ENCODE measurements around the gene LPIN1. TPM values are rescaled to one million over a fixed set of nuclear protein-coding genes. Genes with fewer than 3 reads are reported as not detected.

Gene LPIN1
- total RNA-seq, 1 donor from 2014 or later: 18.8 TPM

GRCh38 chr2:11866358-11867335, 120.2 kb downstream of the LPIN1 start:
- H3K9ac ChIP-seq (ENCODE audit: low read depth in 1 of 3, low read length in 3 of 3): no peak overlapping the region
- H3K27me3 ChIP-seq (ENCODE audit: control insufficient read depth in 3 of 3, insufficient read depth in 3 of 3, low read length in 3 of 3): no peaks in the 10 kb centered on the region
- H3K36me3 ChIP-seq (ENCODE audit: control insufficient read depth in 3 of 3, insufficient read depth in 3 of 3, low read length in 3 of 3): no peaks in the 10 kb centered on the region
- H3K9me3 ChIP-seq (ENCODE audit: control insufficient read depth in 3 of 3, low read length in 3 of 3): no peaks in the 10 kb centered on the region
- no peak overlapping the region for H3K4me3 ChIP-seq (ENCODE audit: low read length in 3 of 3)
- H3K4me1 ChIP-seq (ENCODE audit: control insufficient read depth in 3 of 3, insufficient read depth in 3 of 3, low read length in 3 of 3): peaks cover 3 to 8% (median 3%) of the 10 kb centered on the region in 3 donors
- no peak overlapping the region for H3K27ac ChIP-seq (ENCODE audit: low read depth, low read length)

GRCh38 chr2:11867926-11868325, 121.5 kb downstream of the LPIN1 start:
- peaks cover 0 to 3% (median 0%) of the 10 kb centered on the region in 3 donors for H3K27me3 ChIP-seq (ENCODE audit: control insufficient read depth in 3 of 3, insufficient read depth in 3 of 3, low read length in 3 of 3)
- H3K9me3 ChIP-seq (ENCODE audit: control insufficient read depth in 3 of 3, low read length in 3 of 3): no peaks in the 10 kb centered on the region
- no peak overlapping the region for H3K4me3 ChIP-seq (ENCODE audit: low read length in 3 of 3)
- no peak overlapping the region for H3K27ac ChIP-seq (ENCODE audit: low read depth, low read length)
- peaks cover 3 to 8% (median 3%) of the 10 kb centered on the region in 3 donors for H3K4me1 ChIP-seq (ENCODE audit: control insufficient read depth in 3 of 3, insufficient read depth in 3 of 3, low read length in 3 of 3)
- no peaks in the 10 kb centered on the region for H3K36me3 ChIP-seq (ENCODE audit: control insufficient read depth in 3 of 3, insufficient read depth in 3 of 3, low read length in 3 of 3)
- no peak overlapping the region for H3K9ac ChIP-seq (ENCODE audit: low read depth in 1 of 3, low read length in 3 of 3)

- H3K27ac ChIP-seq (ENCODE audit: low read depth, low read length): no peak overlapping the region
- H3K27me3 ChIP-seq (ENCODE audit: control insufficient read depth in 3 of 3, insufficient read depth in 3 of 3, low read length in 3 of 3): peaks cover 0 to 3% (median 0%) of the 10 kb centered on the region in 3 donors
- no peaks in the 10 kb centered on the region for H3K36me3 ChIP-seq (ENCODE audit: control insufficient read depth in 3 of 3, insufficient read depth in 3 of 3, low read length in 3 of 3)
- H3K4me1 ChIP-seq (ENCODE audit: control insufficient read depth in 3 of 3, insufficient read depth in 3 of 3, low read length in 3 of 3): no peaks in the 10 kb centered on the region
- H3K9me3 ChIP-seq (ENCODE audit: control insufficient read depth in 3 of 3, low read length in 3 of 3): no peaks in the 10 kb centered on the region
- no peak overlapping the region for H3K9ac ChIP-seq (ENCODE audit: low read depth in 1 of 3, low read length in 3 of 3)
- H3K4me3 ChIP-seq (ENCODE audit: low read length in 3 of 3): no peak overlapping the region
These were observed 123.1 kb downstream of the LPIN1 start for GRCh38 chr2:11869391-11869991.

- Histone ChIP-seq H3K4me1 (ENCODE audit: control insufficient read depth in 3 of 3, insufficient read depth in 3 of 3, low read length in 3 of 3) (no peaks in the 10 kb centered on the region), H3K9me3 (ENCODE audit: control insufficient read depth in 3 of 3, low read length in 3 of 3) (no peaks in the 10 kb centered on the region), H3K9ac (ENCODE audit: low read depth in 1 of 3, low read length in 3 of 3) (no peak overlapping the region), H3K36me3 (ENCODE audit: control insufficient read depth in 3 of 3, insufficient read depth in 3 of 3, low read length in 3 of 3) (no peaks in the 10 kb centered on the region), H3K27me3 (ENCODE audit: control insufficient read depth in 3 of 3, insufficient read depth in 3 of 3, low read length in 3 of 3) (peaks cover 0 to 3% (median 0%) of the 10 kb centered on the region in 3 donors), H3K4me3 (ENCODE audit: low read length in 3 of 3) (no peak overlapping the region), H3K27ac (ENCODE audit: low read depth, low read length) (no peak overlapping the region)
These were observed 123.6 kb downstream of the LPIN1 start for GRCh38 chr2:11870064-11870463.

- Histone ChIP-seq H3K27me3 (ENCODE audit: control insufficient read depth in 3 of 3, insufficient read depth in 3 of 3, low read length in 3 of 3) (peaks cover 0 to 3% (median 0%) of the 10 kb centered on the region in 3 donors), H3K36me3 (ENCODE audit: control insufficient read depth in 3 of 3, insufficient read depth in 3 of 3, low read length in 3 of 3) (no peaks in the 10 kb centered on the region), H3K4me3 (ENCODE audit: low read length in 3 of 3) (no peak overlapping the region), H3K4me1 (ENCODE audit: control insufficient read depth in 3 of 3, insufficient read depth in 3 of 3, low read length in 3 of 3) (no peaks in the 10 kb centered on the region), H3K9me3 (ENCODE audit: control insufficient read depth in 3 of 3, low read length in 3 of 3) (no peaks in the 10 kb centered on the region), H3K9ac (ENCODE audit: low read depth in 1 of 3, low read length in 3 of 3) (no peak overlapping the region), H3K27ac (ENCODE audit: low read depth, low read length) (no peak overlapping the region)
These were observed 124.2 kb downstream of the LPIN1 start for GRCh38 chr2:11870584-11870983.

- Histone ChIP-seq H3K27ac (ENCODE audit: low read depth, low read length) (no peak overlapping the region), H3K4me1 (ENCODE audit: control insufficient read depth in 3 of 3, insufficient read depth in 3 of 3, low read length in 3 of 3) (no peaks in the 10 kb centered on the region), H3K36me3 (ENCODE audit: control insufficient read depth in 3 of 3, insufficient read depth in 3 of 3, low read length in 3 of 3) (no peaks in the 10 kb centered on the region), H3K4me3 (ENCODE audit: low read length in 3 of 3) (no peak overlapping the region), H3K9me3 (ENCODE audit: control insufficient read depth in 3 of 3, low read length in 3 of 3) (no peaks in the 10 kb centered on the region), H3K27me3 (ENCODE audit: control insufficient read depth in 3 of 3, insufficient read depth in 3 of 3, low read length in 3 of 3) (peaks cover 0 to 3% (median 0%) of the 10 kb centered on the region in 3 donors), H3K9ac (ENCODE audit: low read depth in 1 of 3, low read length in 3 of 3) (no peak overlapping the region)
These were observed 125.0 kb downstream of the LPIN1 start for GRCh38 chr2:11871421-11871820.

- no peak overlapping the region for H3K9ac ChIP-seq (ENCODE audit: low read depth in 1 of 3, low read length in 3 of 3)
- H3K9me3 ChIP-seq (ENCODE audit: control insufficient read depth in 3 of 3, low read length in 3 of 3): no peaks in the 10 kb centered on the region
- peaks cover 0 to 7% (median 0%) of the 10 kb centered on the region in 3 donors for H3K27me3 ChIP-seq (ENCODE audit: control insufficient read depth in 3 of 3, insufficient read depth in 3 of 3, low read length in 3 of 3)
These were observed 126.0 kb downstream of the LPIN1 start for GRCh38 chr2:11872247-11872947.

GRCh38 chr2:11872948-11873269, 126.5 kb downstream of the LPIN1 start:
- H3K4me1 ChIP-seq (ENCODE audit: control insufficient read depth in 3 of 3, insufficient read depth in 3 of 3, low read length in 3 of 3): no peaks in the 10 kb centered on the region
- no peak overlapping the region for H3K27ac ChIP-seq (ENCODE audit: low read depth, low read length)
- H3K9me3 ChIP-seq (ENCODE audit: control insufficient read depth in 3 of 3, low read length in 3 of 3): no peaks in the 10 kb centered on the region
- H3K9ac ChIP-seq (ENCODE audit: low read depth in 1 of 3, low read length in 3 of 3): no peak overlapping the region
- no peak overlapping the region for H3K4me3 ChIP-seq (ENCODE audit: low read length in 3 of 3)
- peaks cover 0 to 7% (median 0%) of the 10 kb centered on the region in 3 donors for H3K27me3 ChIP-seq (ENCODE audit: control insufficient read depth in 3 of 3, insufficient read depth in 3 of 3, low read length in 3 of 3)
- H3K36me3 ChIP-seq (ENCODE audit: control insufficient read depth in 3 of 3, insufficient read depth in 3 of 3, low read length in 3 of 3): no peaks in the 10 kb centered on the region

More at GRCh38 chr2:11872247-11872947, 126.0 kb downstream of the LPIN1 start:
- Histone ChIP-seq H3K4me3 (ENCODE audit: low read length in 3 of 3) (no peak overlapping the region), H3K27ac (ENCODE audit: low read depth, low read length) (no peak overlapping the region), H3K36me3 (ENCODE audit: control insufficient read depth in 3 of 3, insufficient read depth in 3 of 3, low read length in 3 of 3) (no peaks in the 10 kb centered on the region), H3K4me1 (ENCODE audit: control insufficient read depth in 3 of 3, insufficient read depth in 3 of 3, low read length in 3 of 3) (no peaks in the 10 kb centered on the region)

GRCh38 chr2:11873356-11874154, 127.1 kb downstream of the LPIN1 start:
- H3K27me3 ChIP-seq (ENCODE audit: control insufficient read depth in 3 of 3, insufficient read depth in 3 of 3, low read length in 3 of 3): peaks cover 0 to 7% (median 0%) of the 10 kb centered on the region in 3 donors
- H3K9ac ChIP-seq (ENCODE audit: low read depth in 1 of 3, low read length in 3 of 3): no peak overlapping the region
- no peaks in the 10 kb centered on the region for H3K36me3 ChIP-seq (ENCODE audit: control insufficient read depth in 3 of 3, insufficient read depth in 3 of 3, low read length in 3 of 3)
- no peak overlapping the region for H3K4me3 ChIP-seq (ENCODE audit: low read length in 3 of 3)
- H3K4me1 ChIP-seq (ENCODE audit: control insufficient read depth in 3 of 3, insufficient read depth in 3 of 3, low read length in 3 of 3): no peaks in the 10 kb centered on the region
- H3K27ac ChIP-seq (ENCODE audit: low read depth, low read length): no peak overlapping the region
- H3K9me3 ChIP-seq (ENCODE audit: control insufficient read depth in 3 of 3, low read length in 3 of 3): no peaks in the 10 kb centered on the region
